DOHH2 (cell line): ENCODE measurements around the gene STT3B.

ENCODE experiments used
- CTCF ChIP-seq: fragments of 200-600 bp; sonication (generic); IDR thresholded peaks from one replicate; pipeline ENCODE4 v1.5.1; 2014; ENCODE audit warnings: antibody characterized with exemption, mild to moderate bottlenecking, low read depth, low read length; ENCODE audit not compliant: poor library complexity, severe bottlenecking
- EZH2phosphoT487 ChIP-seq: fragments of 200-600 bp; sonication (generic); IDR thresholded peaks from 2 replicates; pipeline ENCODE4 v1.6.1; 2017; ENCODE audit warnings: borderline replicate concordance, mild to moderate bottlenecking, antibody characterized with exemption, low read length, moderate library complexity, mixed read lengths

DNA sequence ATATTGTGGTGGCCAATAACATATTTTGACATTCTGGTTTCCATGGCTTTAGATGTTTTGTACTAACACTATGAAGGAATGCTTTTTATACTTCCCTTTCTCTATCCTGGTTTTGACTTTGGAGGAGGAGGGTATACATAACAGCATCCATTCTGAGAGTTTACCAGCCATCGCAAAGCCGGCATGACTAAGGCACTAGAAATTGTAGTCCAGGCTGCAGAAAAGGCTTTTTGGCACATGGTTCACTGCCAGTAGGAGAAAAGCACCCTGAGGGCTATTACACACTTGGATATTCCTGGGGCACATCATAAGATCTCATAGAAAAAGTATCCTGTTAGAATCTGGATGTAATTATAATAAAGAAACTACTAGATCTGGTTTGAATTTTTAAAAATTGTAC lies 101.8 kb downstream of the STT3B start:
- TF ChIP-seq CTCF (no peak), EZH2phosphoT487 (no peak)
